ENCODE measurements around the gene SCUBE3. TPM values are rescaled to one million over a fixed set of nuclear protein-coding genes. Genes with fewer than 3 reads are reported as not detected.

Gene SCUBE3
- total RNA-seq, 1 donor from 2014 or later = 16.3 TPM

DNA sequence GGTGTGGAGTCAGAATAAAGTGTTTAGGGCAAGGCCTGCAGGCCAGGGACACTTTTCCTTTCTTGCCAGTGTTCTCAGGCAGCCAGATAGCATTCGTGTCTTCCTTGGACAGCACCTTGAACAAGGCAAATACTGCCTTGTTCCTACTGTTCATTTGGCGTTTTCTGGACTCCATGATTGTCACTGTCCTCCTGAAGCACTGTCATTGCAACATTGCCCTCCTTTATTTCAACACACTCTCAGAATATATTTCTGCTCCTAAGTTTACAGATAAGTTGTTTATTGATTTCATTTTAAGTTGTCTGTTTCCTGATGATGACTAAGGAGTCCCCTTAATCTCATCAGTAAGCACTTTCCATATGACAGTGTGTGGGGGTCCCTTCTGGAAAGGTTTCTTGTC is 68.7 kb downstream of the SCUBE3 start:
- no peak overlapping the region for H3K4me3 Mint-ChIP-seq (ENCODE audit: unreplicated experiment)

DNA sequence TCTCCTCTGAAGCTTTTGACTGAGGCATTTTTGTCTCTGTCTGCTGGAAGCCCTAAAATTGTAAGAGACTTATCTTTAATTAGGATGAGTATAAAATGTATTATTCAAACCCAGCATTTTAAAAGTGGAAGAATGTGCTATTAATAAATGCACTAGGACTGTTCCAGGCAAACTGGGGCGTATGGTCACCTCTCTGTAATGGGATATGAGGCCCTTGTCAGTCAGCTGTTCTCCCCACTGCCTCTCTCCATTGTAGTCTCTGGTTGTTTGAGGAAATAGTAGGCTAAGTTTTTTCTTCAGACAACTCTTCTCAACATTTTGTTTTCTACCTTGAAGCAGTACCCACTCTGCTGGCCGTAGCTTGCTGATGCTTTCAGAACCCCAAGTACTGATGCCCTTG is 69.6 kb downstream of the SCUBE3 start:
- Mint-ChIP-seq H3K27me3 (ENCODE audit: unreplicated experiment) (no peaks in the 10 kb centered on the region), H3K36me3 (ENCODE audit: unreplicated experiment) (peaks cover 36% of the 10 kb centered on the region)
- no peak for DNase-seq (ENCODE audit: extremely low spot score, unreplicated experiment)

More for the DNA sequence above, 68.7 kb downstream of the SCUBE3 start:
- Mint-ChIP-seq H3K36me3 (ENCODE audit: unreplicated experiment) (peaks cover 34% of the 10 kb centered on the region), H3K4me1 (ENCODE audit: unreplicated experiment) (peaks cover 6% of the 10 kb centered on the region), H3K9me3 (ENCODE audit: unreplicated experiment) (no peaks in the 10 kb centered on the region), H3K27ac (ENCODE audit: unreplicated experiment) (no peak overlapping the region), H3K27me3 (ENCODE audit: unreplicated experiment) (no peaks in the 10 kb centered on the region)
- no peak for DNase-seq (ENCODE audit: extremely low spot score, unreplicated experiment)
- TF ChIP-seq, protein P1, sequence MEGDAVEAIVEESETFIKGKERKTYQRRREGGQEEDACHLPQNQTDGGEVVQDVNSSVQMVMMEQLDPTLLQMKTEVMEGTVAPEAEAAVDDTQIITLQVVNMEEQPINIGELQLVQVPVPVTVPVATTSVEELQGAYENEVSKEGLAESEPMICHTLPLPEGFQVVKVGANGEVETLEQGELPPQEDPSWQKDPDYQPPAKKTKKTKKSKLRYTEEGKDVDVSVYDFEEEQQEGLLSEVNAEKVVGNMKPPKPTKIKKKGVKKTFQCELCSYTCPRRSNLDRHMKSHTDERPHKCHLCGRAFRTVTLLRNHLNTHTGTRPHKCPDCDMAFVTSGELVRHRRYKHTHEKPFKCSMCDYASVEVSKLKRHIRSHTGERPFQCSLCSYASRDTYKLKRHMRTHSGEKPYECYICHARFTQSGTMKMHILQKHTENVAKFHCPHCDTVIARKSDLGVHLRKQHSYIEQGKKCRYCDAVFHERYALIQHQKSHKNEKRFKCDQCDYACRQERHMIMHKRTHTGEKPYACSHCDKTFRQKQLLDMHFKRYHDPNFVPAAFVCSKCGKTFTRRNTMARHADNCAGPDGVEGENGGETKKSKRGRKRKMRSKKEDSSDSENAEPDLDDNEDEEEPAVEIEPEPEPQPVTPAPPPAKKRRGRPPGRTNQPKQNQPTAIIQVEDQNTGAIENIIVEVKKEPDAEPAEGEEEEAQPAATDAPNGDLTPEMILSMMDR (IDR thresholded peaks at IDR 0.05) = no peak

DNA sequence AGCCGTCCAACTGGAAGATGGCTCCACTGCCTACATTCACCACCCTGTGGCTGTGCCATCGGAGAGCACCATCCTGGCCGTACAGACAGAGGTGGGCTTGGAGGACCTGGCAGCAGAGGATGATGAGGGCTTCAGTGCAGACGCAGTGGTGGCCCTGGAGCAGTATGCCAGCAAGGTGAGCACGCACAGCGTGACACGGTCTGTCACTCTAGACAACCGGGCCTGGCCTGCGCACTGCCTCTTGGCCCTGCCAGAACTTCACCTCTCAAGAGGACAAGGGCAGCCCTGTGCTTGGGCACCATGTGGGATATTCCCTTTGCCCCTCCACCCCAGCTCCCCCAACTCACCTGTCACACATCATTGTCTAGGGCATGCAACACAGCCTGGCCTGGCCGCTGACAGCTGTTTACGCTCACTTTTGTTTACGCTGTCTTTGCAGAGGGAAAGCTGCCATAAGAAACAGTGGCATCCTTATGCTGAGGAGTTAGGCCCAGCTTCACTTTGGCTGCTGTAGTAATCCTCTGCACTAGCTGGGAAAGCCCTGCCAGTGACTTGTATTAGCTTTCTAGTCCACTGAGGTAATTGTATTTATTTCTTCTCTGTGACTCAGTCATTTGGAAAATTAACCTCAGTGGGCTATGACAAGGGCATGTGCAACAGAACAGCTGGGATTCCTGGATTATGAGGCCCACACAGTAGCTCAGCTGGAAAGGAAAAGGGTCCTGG is 74.1 kb downstream of the SCUBE3 start:
- no peak overlapping the region for H3K4me3 Mint-ChIP-seq (ENCODE audit: unreplicated experiment)
- DNase-seq (ENCODE audit: extremely low spot score, unreplicated experiment) = no peak
- H3K9me3 Mint-ChIP-seq (ENCODE audit: unreplicated experiment) = no peaks in the 10 kb centered on the region
- H3K36me3 Mint-ChIP-seq (ENCODE audit: unreplicated experiment) = peaks cover 43% of the 10 kb centered on the region
- no peaks in the 10 kb centered on the region for H3K27me3 Mint-ChIP-seq (ENCODE audit: unreplicated experiment)
- TF ChIP-seq, protein P1 (IDR thresholded peaks at IDR 0.05) = no peak
- H3K4me1 Mint-ChIP-seq (ENCODE audit: unreplicated experiment) = no peaks in the 10 kb centered on the region
- H3K27ac Mint-ChIP-seq (ENCODE audit: unreplicated experiment) = no peak overlapping the region

More for the DNA sequence above, 69.6 kb downstream of the SCUBE3 start:
- Mint-ChIP-seq H3K9me3 (ENCODE audit: unreplicated experiment) (no peaks in the 10 kb centered on the region), H3K4me3 (ENCODE audit: unreplicated experiment) (no peak overlapping the region), H3K4me1 (ENCODE audit: unreplicated experiment) (peaks cover 6% of the 10 kb centered on the region), H3K27ac (ENCODE audit: unreplicated experiment) (no peak overlapping the region)
- TF ChIP-seq, protein P1 (IDR thresholded peaks at IDR 0.05) = no peak

DNA sequence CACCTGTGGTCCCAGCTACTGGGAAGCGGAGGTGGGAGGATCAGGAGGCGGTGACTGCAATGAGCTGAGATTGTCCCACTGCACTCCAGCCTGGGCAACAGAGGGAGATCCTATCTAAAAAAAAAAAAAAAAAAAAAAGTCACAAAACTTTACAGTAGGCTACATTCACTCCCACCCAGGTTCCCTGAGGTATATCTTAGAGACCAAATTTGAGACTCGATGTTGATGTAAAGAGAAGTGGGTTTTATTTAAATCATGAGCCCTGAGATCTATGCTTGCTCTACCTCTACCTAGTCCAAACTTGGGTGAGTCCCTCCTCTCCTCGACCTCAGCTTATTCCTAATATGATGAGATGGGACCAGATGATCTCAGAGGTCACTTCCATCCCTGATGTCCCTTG is 75.1 kb downstream of the SCUBE3 start:
- no peak overlapping the region for H3K27ac Mint-ChIP-seq (ENCODE audit: unreplicated experiment)
- peaks cover 41% of the 10 kb centered on the region for H3K36me3 Mint-ChIP-seq (ENCODE audit: unreplicated experiment)
- H3K4me3 Mint-ChIP-seq (ENCODE audit: unreplicated experiment) = no peak overlapping the region
- TF ChIP-seq, protein P1 (IDR thresholded peaks at IDR 0.05) = no peak
- no peaks in the 10 kb centered on the region for H3K4me1 Mint-ChIP-seq (ENCODE audit: unreplicated experiment)
- no peaks in the 10 kb centered on the region for H3K27me3 Mint-ChIP-seq (ENCODE audit: unreplicated experiment)
- no peak for DNase-seq (ENCODE audit: extremely low spot score, unreplicated experiment)
- no peaks in the 10 kb centered on the region for H3K9me3 Mint-ChIP-seq (ENCODE audit: unreplicated experiment)

DNA sequence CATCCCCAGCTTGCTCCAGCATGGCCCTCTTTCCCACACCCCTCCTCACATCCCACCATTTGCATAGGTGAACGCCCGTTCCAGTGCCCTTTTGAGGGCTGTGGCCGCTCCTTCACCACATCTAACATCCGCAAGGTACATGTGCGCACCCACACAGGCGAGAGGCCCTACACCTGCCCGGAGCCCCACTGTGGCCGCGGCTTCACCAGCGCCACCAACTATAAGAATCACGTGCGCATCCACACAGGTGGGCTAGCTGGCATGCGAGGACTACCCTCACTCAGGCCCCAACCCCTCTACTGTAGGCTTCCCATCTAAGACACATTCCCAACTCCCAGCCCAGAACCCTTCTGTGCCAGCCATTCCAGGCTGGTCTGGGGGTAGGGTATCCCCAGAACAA is 77.7 kb downstream of the SCUBE3 start:
- H3K27me3 Mint-ChIP-seq (ENCODE audit: unreplicated experiment) = no peaks in the 10 kb centered on the region
- no peak overlapping the region for H3K27ac Mint-ChIP-seq (ENCODE audit: unreplicated experiment)
- no peak for DNase-seq (ENCODE audit: extremely low spot score, unreplicated experiment)
- no peaks in the 10 kb centered on the region for H3K4me1 Mint-ChIP-seq (ENCODE audit: unreplicated experiment)
- TF ChIP-seq, protein P1 (IDR thresholded peaks at IDR 0.05) = no peak
- H3K36me3 Mint-ChIP-seq (ENCODE audit: unreplicated experiment) = peaks cover 40% of the 10 kb centered on the region
- H3K4me3 Mint-ChIP-seq (ENCODE audit: unreplicated experiment) = no peak overlapping the region
- no peaks in the 10 kb centered on the region for H3K9me3 Mint-ChIP-seq (ENCODE audit: unreplicated experiment)
